ENCODE measurements around the gene RASAL2.

Gene RASAL2

DNA sequence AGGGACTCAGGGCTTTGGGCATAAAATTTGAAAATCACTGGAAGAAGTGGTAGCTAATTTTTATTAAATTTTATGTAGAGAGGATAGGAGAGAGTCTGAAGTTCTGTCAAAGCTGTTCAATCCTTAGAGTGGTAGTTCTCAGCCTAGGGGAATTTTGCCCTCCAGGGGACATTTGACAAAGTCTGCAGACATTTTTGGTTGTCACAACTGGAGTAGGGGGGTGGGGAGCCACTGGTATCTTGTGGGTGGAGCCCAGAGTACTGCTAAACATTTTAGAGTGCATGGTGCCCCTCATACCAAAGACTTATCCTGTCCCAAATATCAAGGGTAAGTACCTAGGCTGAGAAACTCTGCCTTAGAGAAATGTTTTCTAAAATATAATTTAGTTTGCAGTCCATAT is 30.2 kb downstream of the RASAL2 start:
- H3K27me3 ChIP-seq (ENCODE audit: insufficient read depth, poor library complexity, severe bottlenecking) = no peaks in the 10 kb centered on the region
- H3K4me1 ChIP-seq (ENCODE audit: insufficient read depth, poor library complexity, severe bottlenecking) = peaks cover 64% of the 10 kb centered on the region
- peaks cover 4% of the 10 kb centered on the region; the same call in 1 of the 2 replicates for H3K36me3 ChIP-seq (ENCODE audit: low read depth)
- ATAC-seq (ENCODE audit: low read depth) (no peak), DNase-seq (ENCODE audit: low spot score) (no peak)
- no peak for TF ChIP-seq CTCF (IDR thresholded peaks at IDR 0.05; ENCODE audit: poor library complexity, severe bottlenecking)
- peak overlapping the region; percentile 96 for H3K27ac ChIP-seq (ENCODE audit: poor library complexity, severe bottlenecking)
- H3K4me3 ChIP-seq (ENCODE audit: severe bottlenecking) = no peak overlapping the region
- H3K9me3 ChIP-seq (ENCODE audit: severe bottlenecking) = no peaks in the 10 kb centered on the region

DNA sequence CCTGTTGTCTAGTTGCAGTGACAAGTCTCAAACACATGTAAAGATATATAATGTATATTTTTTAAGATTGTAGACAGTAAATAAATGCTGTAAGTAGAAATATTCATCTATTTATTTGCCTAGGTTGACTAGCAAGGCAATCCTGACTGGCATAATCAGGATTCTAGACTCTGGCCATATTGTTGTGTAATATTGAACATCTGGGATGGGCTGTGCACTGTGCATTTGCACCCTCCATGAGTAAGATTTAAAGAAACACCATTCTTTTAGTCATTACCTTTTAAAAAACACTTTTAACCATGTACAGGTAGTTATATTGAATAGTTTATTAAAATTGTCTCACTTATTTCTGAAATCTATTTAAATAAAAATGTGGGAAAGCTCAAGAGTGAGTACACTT is 32.4 kb downstream of the RASAL2 start:
- Histone ChIP-seq H3K9me3 (ENCODE audit: severe bottlenecking) (no peaks in the 10 kb centered on the region), H3K27ac (ENCODE audit: poor library complexity, severe bottlenecking) (peak overlapping the region; percentile 96), H3K36me3 (ENCODE audit: low read depth) (peaks cover 4% of the 10 kb centered on the region; the same call in 1 of the 2 replicates), H3K4me3 (ENCODE audit: severe bottlenecking) (no peak overlapping the region), H3K4me1 (ENCODE audit: insufficient read depth, poor library complexity, severe bottlenecking) (peaks cover 64% of the 10 kb centered on the region), H3K27me3 (ENCODE audit: insufficient read depth, poor library complexity, severe bottlenecking) (no peaks in the 10 kb centered on the region)
- ATAC-seq (ENCODE audit: low read depth) (peak; percentile 22; the same call in 1 of the 3 replicates), DNase-seq (ENCODE audit: low spot score) (no peak)
- no peak for TF ChIP-seq CTCF (IDR thresholded peaks at IDR 0.05; ENCODE audit: poor library complexity, severe bottlenecking)

GRCh38 chr1:178126741-178127185 is 32.9 kb downstream of the RASAL2 start:
- ATAC-seq (ENCODE audit: low read depth) (peak; percentile 97), DNase-seq (ENCODE audit: low spot score) (peak; percentile 52)
- Histone ChIP-seq H3K27ac (ENCODE audit: poor library complexity, severe bottlenecking) (peak overlapping the region; percentile 96), H3K36me3 (ENCODE audit: low read depth) (peaks cover 4% of the 10 kb centered on the region; the same call in 1 of the 2 replicates), H3K4me1 (ENCODE audit: insufficient read depth, poor library complexity, severe bottlenecking) (peaks cover 63% of the 10 kb centered on the region), H3K27me3 (ENCODE audit: insufficient read depth, poor library complexity, severe bottlenecking) (no peaks in the 10 kb centered on the region), H3K9me3 (ENCODE audit: severe bottlenecking) (no peaks in the 10 kb centered on the region), H3K4me3 (ENCODE audit: severe bottlenecking) (no peak overlapping the region)
- no peak for TF ChIP-seq CTCF (IDR thresholded peaks at IDR 0.05; ENCODE audit: poor library complexity, severe bottlenecking)

DNA sequence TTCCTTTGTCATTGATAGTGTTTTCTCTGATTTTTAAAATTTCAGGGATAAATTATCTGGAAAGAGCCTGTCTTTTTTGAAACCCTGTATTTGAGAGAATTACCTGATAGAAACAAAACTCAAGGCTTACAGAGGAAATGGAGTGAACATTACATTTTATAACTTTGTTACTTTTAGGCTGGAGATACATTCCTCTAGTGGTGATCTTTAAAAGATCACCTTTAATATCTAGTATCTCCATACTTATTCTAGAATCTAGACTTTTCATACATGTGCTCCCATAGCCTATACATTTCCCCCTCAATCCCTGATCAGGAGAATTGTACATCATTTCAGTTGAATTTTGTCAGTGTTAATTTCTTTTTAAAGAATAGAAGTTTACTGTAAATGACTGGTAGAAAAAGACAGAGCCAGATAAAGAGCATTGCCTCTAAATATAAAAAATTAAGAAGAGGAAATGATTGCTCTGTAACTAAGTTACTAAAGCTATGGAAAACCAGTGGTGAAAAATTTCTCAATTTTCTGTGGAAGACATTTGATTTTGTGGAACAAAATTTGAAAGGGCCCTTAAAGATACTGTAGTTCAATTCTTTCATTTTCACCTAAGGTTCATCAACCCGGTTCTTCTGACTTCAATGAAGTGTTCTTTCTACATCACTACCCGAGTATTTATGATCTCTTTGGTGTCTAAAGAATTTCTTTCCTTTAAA is 33.7 kb downstream of the RASAL2 start:
- no peak for DNase-seq (ENCODE audit: low spot score)
- no peaks in the 10 kb centered on the region for H3K9me3 ChIP-seq (ENCODE audit: severe bottlenecking)
- no peaks in the 10 kb centered on the region for H3K27me3 ChIP-seq (ENCODE audit: insufficient read depth, poor library complexity, severe bottlenecking)
- no peak for TF ChIP-seq CTCF (IDR thresholded peaks at IDR 0.05; ENCODE audit: poor library complexity, severe bottlenecking)
- H3K4me3 ChIP-seq (ENCODE audit: severe bottlenecking) = no peak overlapping the region
- peaks cover 54% of the 10 kb centered on the region for H3K4me1 ChIP-seq (ENCODE audit: insufficient read depth, poor library complexity, severe bottlenecking)
- H3K36me3 ChIP-seq (ENCODE audit: low read depth) = peaks cover 4% of the 10 kb centered on the region; the same call in 1 of the 2 replicates
- ATAC-seq (ENCODE audit: low read depth) = no peak
- H3K27ac ChIP-seq (ENCODE audit: poor library complexity, severe bottlenecking) = peak overlapping the region; percentile 96
